CD4-positive, alpha-beta T cell (primary cell): ENCODE data around the gene BABAM2. TPM values are rescaled to one million over a fixed set of nuclear protein-coding genes. Genes with fewer than 3 reads are reported as not detected.

Experiments used
- ATAC-seq: fragments of 200-7000 bp; cut with Tn5 transposase; one replicate; pipeline ENCODE4 v1.10.0; 2022; ENCODE audit warnings: mild to moderate bottlenecking; ENCODE audit not compliant: poor library complexity
- CTCF ChIA-PET: fragments of 350-600 bp; sonication (Branson Sonifier 250); formaldehyde crosslinking; loops from one replicate; lab custom pipeline; 2021; ENCODE audit warnings: antibody characterized with exemption, inconsistent platforms; lab: Charles Lee
- POLR2A ChIA-PET: fragments of 350-600 bp; sonication (Branson Sonifier 250); formaldehyde crosslinking; loops from one replicate; lab custom pipeline; 2021; ENCODE audit warnings: antibody characterized with exemption, inconsistent platforms; lab: Charles Lee
- DNase-seq, 14 experiments: peaks; one replicate each; pipeline ENCODE4 v3.0.0-alpha.2; 2013 to 2020; ENCODE audit warnings: mixed read lengths in 2 of 14
- H3K27ac ChIP-seq, 2 donors: one replicate each; pipeline versions ENCODE4 v1.5.1 to v1.7.0; 2013; ENCODE audit warnings: low read length in 2 of 2, low read depth in 1 of 2, mild to moderate bottlenecking in 1 of 2
- H3K27me3 ChIP-seq, 2 experiments: 1 replicate in 1 of 2; 2 replicates in 1 of 2; pipeline versions ENCODE4 v1.6.1 to v1.7.0; 2013; ENCODE audit warnings: low read length in 2 of 2, control low read depth in 1 of 2, mild to moderate bottlenecking in 1 of 2, moderate library complexity in 1 of 2; ENCODE audit not compliant: insufficient read depth in 2 of 2, control insufficient read depth in 1 of 2
- H3K36me3 ChIP-seq: one replicate; pipeline ENCODE4 v1.6.1; 2013; ENCODE audit warnings: low read length, control low read depth; ENCODE audit not compliant: insufficient read depth
- H3K4me1 ChIP-seq: one replicate; pipeline ENCODE4 v1.6.1; 2013; ENCODE audit warnings: low read length, control low read depth; ENCODE audit not compliant: insufficient read depth
- H3K4me3 ChIP-seq: one replicate; pipeline ENCODE4 v1.5.1; 2013; ENCODE audit warnings: mild to moderate bottlenecking, low read length, moderate library complexity
- H3K9me3 ChIP-seq, 2 experiments: 1 replicate in 1 of 2; 2 replicates in 1 of 2; pipeline versions ENCODE4 v1.6.1 to v1.7.0; 2013; ENCODE audit warnings: low read length in 2 of 2, mild to moderate bottlenecking in 2 of 2, control low read depth in 1 of 2, moderate library complexity in 1 of 2; ENCODE audit not compliant: control insufficient read depth in 1 of 2, insufficient read depth in 1 of 2
- H3K27ac Mint-ChIP-seq: one replicate; pipeline ENCODE4 v1.8.0; 2020; ENCODE audit warnings: mixed read lengths
- H3K27me3 Mint-ChIP-seq: one replicate; pipeline ENCODE4 v1.8.0; 2021; ENCODE audit warnings: mixed read lengths
- H3K36me3 Mint-ChIP-seq: one replicate; pipeline ENCODE4 v1.8.0; 2021; ENCODE audit warnings: low read depth, mixed read lengths
- H3K4me1 Mint-ChIP-seq: one replicate; pipeline ENCODE4 v1.8.0; 2021; ENCODE audit warnings: low read depth, mixed read lengths
- H3K4me3 Mint-ChIP-seq: one replicate; pipeline ENCODE4 v1.8.0; 2020; ENCODE audit warnings: mild to moderate bottlenecking, mixed read lengths
- H3K9me3 Mint-ChIP-seq: one replicate; pipeline ENCODE4 v1.8.0; 2020; ENCODE audit warnings: mixed read lengths
- intact Hi-C, 2 experiments: fragments of 100-400 bp; cut with DNase I in 1 of 2; cut with micrococcal nuclease in 1 of 2; formaldehyde crosslinking; loops; one replicate each; pipeline versions ENCODE4 v1.15.1 to v1.9.0; 2023 to 2025; cut with DNase I, micrococcal nuclease
- total RNA-seq, 174 experiments: library from RNA in 2 of 174; stranded (reverse) in 2 of 174; gene quantifications; one replicate each; pipeline ENCODE4 v1.2.3 and lab custom pipeline; 2021 to 2026
- TF ChIP-seq, protein P1 (sequence below): fragments of 200-600 bp; IDR thresholded peaks from one replicate; pipeline ENCODE4 v1.8.0; 2022; ENCODE audit warnings: antibody characterized with exemption, mild to moderate bottlenecking

BABAM2 gene
- total RNA-seq, 2 experiments from 2014 or later = 29.2 to 32.8 TPM

- Histone ChIP-seq H3K4me3 (no peak overlapping the region), H3K27ac (no peak overlapping the region), H3K36me3 (no peaks in the 10 kb centered on the region), H3K27me3 (no peaks in the 10 kb centered on the region), H3K9me3 (no peaks in the 10 kb centered on the region), H3K4me1 (no peaks in the 10 kb centered on the region)
- Mint-ChIP-seq H3K27ac (no peak overlapping the region), H3K4me3 (no peak overlapping the region), H3K4me1 (no peaks in the 10 kb centered on the region), H3K9me3 (no peaks in the 10 kb centered on the region), H3K27me3 (no peaks in the 10 kb centered on the region), H3K36me3 (peaks cover 46% of the 10 kb centered on the region)
- ATAC-seq (no peak), DNase-seq (no peak)
- ChIA-PET POLR2A (no interaction called here), CTCF (no interaction called here)
- TF ChIP-seq, protein P1, sequence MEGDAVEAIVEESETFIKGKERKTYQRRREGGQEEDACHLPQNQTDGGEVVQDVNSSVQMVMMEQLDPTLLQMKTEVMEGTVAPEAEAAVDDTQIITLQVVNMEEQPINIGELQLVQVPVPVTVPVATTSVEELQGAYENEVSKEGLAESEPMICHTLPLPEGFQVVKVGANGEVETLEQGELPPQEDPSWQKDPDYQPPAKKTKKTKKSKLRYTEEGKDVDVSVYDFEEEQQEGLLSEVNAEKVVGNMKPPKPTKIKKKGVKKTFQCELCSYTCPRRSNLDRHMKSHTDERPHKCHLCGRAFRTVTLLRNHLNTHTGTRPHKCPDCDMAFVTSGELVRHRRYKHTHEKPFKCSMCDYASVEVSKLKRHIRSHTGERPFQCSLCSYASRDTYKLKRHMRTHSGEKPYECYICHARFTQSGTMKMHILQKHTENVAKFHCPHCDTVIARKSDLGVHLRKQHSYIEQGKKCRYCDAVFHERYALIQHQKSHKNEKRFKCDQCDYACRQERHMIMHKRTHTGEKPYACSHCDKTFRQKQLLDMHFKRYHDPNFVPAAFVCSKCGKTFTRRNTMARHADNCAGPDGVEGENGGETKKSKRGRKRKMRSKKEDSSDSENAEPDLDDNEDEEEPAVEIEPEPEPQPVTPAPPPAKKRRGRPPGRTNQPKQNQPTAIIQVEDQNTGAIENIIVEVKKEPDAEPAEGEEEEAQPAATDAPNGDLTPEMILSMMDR = no peak
- intact Hi-C loops = no loop called here
These were observed 157.8 kb downstream of the BABAM2 start for GRCh38 chr2:28048341-28048740.

DNA sequence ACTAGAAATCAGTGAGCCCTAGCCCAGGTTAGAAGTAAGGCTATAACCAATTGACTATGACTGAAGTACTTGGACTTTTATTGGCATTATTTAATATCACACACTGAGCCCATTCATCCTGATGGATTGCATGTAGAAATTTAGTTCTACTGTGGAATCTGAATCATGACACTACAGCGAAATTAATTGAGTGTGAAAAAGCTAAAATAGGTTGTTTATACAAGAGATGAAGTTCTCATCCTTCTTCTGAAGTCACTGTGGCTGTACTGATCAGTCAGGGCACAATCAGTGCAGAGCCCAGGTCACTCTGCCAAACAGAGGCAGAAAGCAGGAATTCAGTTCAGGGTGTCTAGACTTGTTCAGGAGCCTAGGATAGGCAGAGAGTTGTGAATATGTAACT is 158.9 kb downstream of the BABAM2 start:
- Histone ChIP-seq H3K27ac (no peak overlapping the region), H3K27me3 (no peaks in the 10 kb centered on the region), H3K4me3 (no peak overlapping the region), H3K36me3 (no peaks in the 10 kb centered on the region), H3K4me1 (no peaks in the 10 kb centered on the region), H3K9me3 (no peaks in the 10 kb centered on the region)
- intact Hi-C loops = no loop called here
- ATAC-seq (no peak), DNase-seq (no peak)
- Mint-ChIP-seq H3K36me3 (peaks cover 42% of the 10 kb centered on the region), H3K27ac (no peak overlapping the region), H3K4me3 (no peak overlapping the region), H3K4me1 (no peaks in the 10 kb centered on the region), H3K9me3 (no peaks in the 10 kb centered on the region), H3K27me3 (no peaks in the 10 kb centered on the region)
- POLR2A ChIA-PET = no interaction called here
- TF ChIP-seq, protein P1 = no peak
- CTCF ChIA-PET = no interaction called here

GRCh38 chr2:28049899-28050298 is 159.4 kb downstream of the BABAM2 start:
- ATAC-seq (no peak), DNase-seq (no peak)
- ChIA-PET CTCF (no interaction called here), POLR2A (no interaction called here)
- TF ChIP-seq, protein P1 = no peak
- H3K9me3 ChIP-seq = no peaks in the 10 kb centered on the region
- Mint-ChIP-seq H3K27ac (no peak overlapping the region), H3K27me3 (no peaks in the 10 kb centered on the region), H3K4me3 (no peak overlapping the region), H3K4me1 (no peaks in the 10 kb centered on the region), H3K9me3 (no peaks in the 10 kb centered on the region), H3K36me3 (peaks cover 38% of the 10 kb centered on the region)
- no peaks in the 10 kb centered on the region for H3K4me1 ChIP-seq
- H3K27me3 ChIP-seq = no peaks in the 10 kb centered on the region
- intact Hi-C loops = no loop called here
- no peaks in the 10 kb centered on the region for H3K36me3 ChIP-seq
- H3K4me3 ChIP-seq = no peak overlapping the region
- no peak overlapping the region for H3K27ac ChIP-seq
